ENCODE measurements around the gene KRTAP5-11. TPM values are rescaled to one million over a fixed set of nuclear protein-coding genes. Genes with fewer than 3 reads are reported as not detected.
"Not testable (repeated sequence)": the region's sequence is repeated elsewhere in the genome, so short reads cannot be mapped to it uniquely, and the experiment has no call there.

The KRTAP5-11 gene
- total RNA-seq, 1 experiment from 2014 or later: not detected

DNA sequence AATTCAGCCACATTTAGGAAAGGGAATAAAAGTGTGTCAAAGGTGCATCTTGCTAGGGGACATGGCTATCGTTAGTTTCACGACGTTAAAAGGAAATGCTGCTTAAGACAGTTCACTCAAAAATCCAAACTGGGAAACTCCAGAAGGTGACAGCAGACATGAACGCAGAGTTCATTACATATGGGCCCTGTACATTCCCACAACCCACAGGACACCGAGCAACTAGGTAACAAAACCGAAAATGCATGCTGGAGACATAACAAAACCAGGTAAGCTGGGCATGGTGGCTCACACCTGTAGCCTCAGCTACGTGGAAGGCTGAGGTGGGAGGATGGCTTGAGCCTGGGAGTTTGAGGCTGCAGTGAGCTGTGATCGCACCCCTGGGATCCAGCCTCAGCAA is 15.0 kb downstream of the KRTAP5-11 start:
- H2AFZ ChIP-seq (ENCODE audit: low read depth, low read length, poor library complexity, severe bottlenecking); H3K4me1 ChIP-seq (ENCODE audit: control insufficient read depth in 1 of 2, insufficient read depth in 2 of 2, low read length in 2 of 2); intact Hi-C loops (cut with micrococcal nuclease); DNase-seq (ENCODE audit: low read depth, low spot score); H3K9ac ChIP-seq (ENCODE audit: low read length); H3K4me3 ChIP-seq (replicated peaks in 1 of 2; ENCODE audit: low read depth in 1 of 2, low read length in 2 of 2); POLR2A ChIA-PET; H3K79me2 ChIP-seq (ENCODE audit: insufficient read depth, low read length); H3K27ac ChIP-seq (ENCODE audit: low read depth, low read length); RAD21 ChIA-PET (ENCODE audit: low non-redundant PET in 1 of 2, low total read pairs in 2 of 2, uncharacterized antibody in 2 of 2, unreplicated experiment in 2 of 2); H3K36me3 ChIP-seq (ENCODE audit: control insufficient read depth in 1 of 2, insufficient read depth in 2 of 2, low read length in 2 of 2); H3K4me2 ChIP-seq (ENCODE audit: low read length); H3K9me3 ChIP-seq (ENCODE audit: control insufficient read depth in 1 of 2, insufficient read depth in 1 of 2, low read depth in 1 of 2, low read length in 2 of 2); BruUV-seq (replicated peaks); H3K9me2 ChIP-seq (ENCODE audit: insufficient read depth); H4K20me1 ChIP-seq (ENCODE audit: insufficient read depth); ATAC-seq: not testable (repeated sequence)
- peaks cover 16% of the 10 kb centered on the region; the same call in 1 of the 2 replicates for H3K27me3 ChIP-seq (ENCODE audit: insufficient read depth, low read length)
- CTCF ChIA-PET: interaction anchor here (1.5 kb wide), 1 partner anchor 12 kb away, joined by 4 read pairs; no protein-coding TSS in a partner anchor

DNA sequence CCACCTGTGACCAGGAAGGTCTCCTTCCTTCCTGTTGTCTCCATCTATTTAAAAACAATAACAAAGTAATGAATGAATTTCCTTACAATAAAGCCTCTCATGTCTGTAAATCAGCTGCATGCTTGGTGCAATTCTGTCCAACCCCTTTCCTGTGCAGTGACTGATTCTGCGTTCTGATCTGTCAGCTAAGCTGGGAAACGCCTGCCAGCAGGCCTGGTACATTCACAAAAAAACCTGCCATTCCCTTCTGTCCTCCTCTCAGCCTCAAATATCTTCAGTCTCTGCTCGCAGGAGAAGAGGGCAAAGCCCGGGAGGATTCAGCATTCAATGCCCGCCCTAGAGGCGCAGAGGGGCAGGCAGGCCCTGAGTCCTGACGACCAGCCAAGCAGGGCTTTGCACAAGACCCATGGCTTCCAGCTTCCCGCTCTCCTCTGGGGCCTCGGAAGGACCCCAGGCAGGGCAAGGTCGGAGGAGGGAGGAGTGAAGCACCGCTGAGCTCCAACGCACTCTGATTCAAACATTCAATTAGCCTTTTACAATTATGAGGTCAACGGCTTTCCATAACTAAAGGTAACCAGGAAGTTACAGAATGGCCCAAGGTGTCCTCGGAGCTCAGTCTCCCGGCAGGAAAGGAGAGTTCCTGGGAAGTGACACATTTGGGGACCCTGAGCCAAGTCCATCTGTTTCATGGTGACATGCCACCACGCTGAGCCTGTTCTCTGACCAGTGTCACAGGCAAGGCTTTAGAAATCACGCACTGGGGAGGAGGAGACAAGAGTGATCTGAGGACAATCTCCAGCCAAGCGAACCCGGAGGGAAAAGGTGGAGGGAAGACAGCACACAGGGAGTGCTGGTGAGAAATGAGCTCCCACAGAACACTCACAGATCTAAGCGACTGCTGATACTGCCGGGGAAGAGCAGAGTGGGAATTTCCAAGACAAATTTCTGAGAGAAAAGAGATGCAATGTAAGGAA is 15.8 kb downstream of the KRTAP5-11 start:
- H2AFZ ChIP-seq (ENCODE audit: low read depth, low read length, poor library complexity, severe bottlenecking); DNase-seq (ENCODE audit: low read depth, low spot score); H3K9me2 ChIP-seq (ENCODE audit: insufficient read depth); H3K4me2 ChIP-seq (ENCODE audit: low read length); H3K79me2 ChIP-seq (ENCODE audit: insufficient read depth, low read length); H3K9ac ChIP-seq (ENCODE audit: low read length); intact Hi-C loops (cut with micrococcal nuclease); ATAC-seq; BruUV-seq (replicated peaks); POLR2A ChIA-PET; RAD21 ChIA-PET (ENCODE audit: low non-redundant PET in 1 of 2, low total read pairs in 2 of 2, uncharacterized antibody in 2 of 2, unreplicated experiment in 2 of 2); H3K4me3 ChIP-seq (replicated peaks in 1 of 2; ENCODE audit: low read depth in 1 of 2, low read length in 2 of 2); H3K36me3 ChIP-seq (ENCODE audit: control insufficient read depth in 1 of 2, insufficient read depth in 2 of 2, low read length in 2 of 2); H3K9me3 ChIP-seq (ENCODE audit: control insufficient read depth in 1 of 2, insufficient read depth in 1 of 2, low read depth in 1 of 2, low read length in 2 of 2); H3K27ac ChIP-seq (ENCODE audit: low read depth, low read length); H4K20me1 ChIP-seq (ENCODE audit: insufficient read depth): not testable (repeated sequence)
- CTCF ChIA-PET: interaction anchor here (1.5 kb wide), 1 partner anchor 13 kb away, joined by 4 read pairs; no protein-coding TSS in a partner anchor
- H3K4me1 ChIP-seq (ENCODE audit: control insufficient read depth in 1 of 2, insufficient read depth in 2 of 2, low read length in 2 of 2): peaks cover 0 to 12% of the 10 kb centered on the region in 2 experiments; a peak in 2 of 4 replicates
- H3K27me3 ChIP-seq (ENCODE audit: insufficient read depth, low read length): peaks cover 16% of the 10 kb centered on the region; the same call in 1 of the 2 replicates

Data from HCT116 (cell line).